ENCODE results near the gene STT3B. TPM values are rescaled to one million over a fixed set of nuclear protein-coding genes. Genes with fewer than 3 reads are reported as not detected.

The STT3B gene
- total RNA-seq, 1 experiment from 2014 or later: 202 TPM

DNA sequence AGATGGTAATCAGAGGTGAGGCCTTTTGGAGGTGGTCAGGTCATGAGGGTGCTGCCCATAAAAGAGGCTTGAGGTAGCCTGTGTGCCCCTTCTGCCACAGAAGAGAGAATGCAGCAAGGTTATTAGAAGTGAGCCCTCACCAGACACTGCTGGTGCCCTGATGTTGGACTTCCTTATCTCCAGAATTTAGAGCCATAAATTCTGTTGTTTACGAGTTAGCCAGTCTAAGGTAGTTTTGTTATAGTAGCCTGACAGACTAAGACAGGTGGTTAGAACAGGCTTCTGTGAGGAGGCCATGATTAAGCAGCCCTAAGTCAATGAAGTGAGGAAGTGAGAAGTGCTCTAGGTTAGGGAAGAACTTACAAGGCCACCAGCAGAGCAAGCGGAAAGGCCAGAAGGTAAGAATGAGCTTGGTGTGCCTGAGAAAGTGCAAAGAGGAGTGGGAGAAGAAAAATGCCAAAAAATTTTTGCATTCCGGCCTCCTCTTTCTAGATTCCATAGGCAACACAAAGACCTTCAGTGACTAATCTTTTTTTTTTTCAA, 44.2 kb upstream of the STT3B start:
- BruUV-seq (replicated peaks): no TSS peak
- no peaks in the 10 kb centered on the region for H3K4me1 Mint-ChIP-seq (ENCODE audit: low read depth, unreplicated experiment)
- intact Hi-C loops (cut with micrococcal nuclease; ENCODE audit: unreplicated experiment): no loop called here
- peaks cover 7% of the 10 kb centered on the region for H3K9me3 Mint-ChIP-seq (ENCODE audit: low read depth, unreplicated experiment)
- no peaks in the 10 kb centered on the region for H3K27me3 Mint-ChIP-seq (ENCODE audit: unreplicated experiment)
- TF ChIP-seq, protein P1, sequence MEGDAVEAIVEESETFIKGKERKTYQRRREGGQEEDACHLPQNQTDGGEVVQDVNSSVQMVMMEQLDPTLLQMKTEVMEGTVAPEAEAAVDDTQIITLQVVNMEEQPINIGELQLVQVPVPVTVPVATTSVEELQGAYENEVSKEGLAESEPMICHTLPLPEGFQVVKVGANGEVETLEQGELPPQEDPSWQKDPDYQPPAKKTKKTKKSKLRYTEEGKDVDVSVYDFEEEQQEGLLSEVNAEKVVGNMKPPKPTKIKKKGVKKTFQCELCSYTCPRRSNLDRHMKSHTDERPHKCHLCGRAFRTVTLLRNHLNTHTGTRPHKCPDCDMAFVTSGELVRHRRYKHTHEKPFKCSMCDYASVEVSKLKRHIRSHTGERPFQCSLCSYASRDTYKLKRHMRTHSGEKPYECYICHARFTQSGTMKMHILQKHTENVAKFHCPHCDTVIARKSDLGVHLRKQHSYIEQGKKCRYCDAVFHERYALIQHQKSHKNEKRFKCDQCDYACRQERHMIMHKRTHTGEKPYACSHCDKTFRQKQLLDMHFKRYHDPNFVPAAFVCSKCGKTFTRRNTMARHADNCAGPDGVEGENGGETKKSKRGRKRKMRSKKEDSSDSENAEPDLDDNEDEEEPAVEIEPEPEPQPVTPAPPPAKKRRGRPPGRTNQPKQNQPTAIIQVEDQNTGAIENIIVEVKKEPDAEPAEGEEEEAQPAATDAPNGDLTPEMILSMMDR (IDR thresholded peaks at IDR 0.05; ENCODE audit: unreplicated experiment): no peak
- H3K4me3 Mint-ChIP-seq (ENCODE audit: low read depth, unreplicated experiment): no peak overlapping the region
- no peaks in the 10 kb centered on the region for H3K36me3 Mint-ChIP-seq (ENCODE audit: insufficient read depth, unreplicated experiment)
- no peak overlapping the region for H3K27ac Mint-ChIP-seq (ENCODE audit: unreplicated experiment)
- CTCF ChIA-PET: interaction anchor here (0.7 kb wide), 1 partner anchor 613 kb away, joined by 3 read pairs; no protein-coding TSS in a partner anchor
- DNase-seq: no peak

DNA sequence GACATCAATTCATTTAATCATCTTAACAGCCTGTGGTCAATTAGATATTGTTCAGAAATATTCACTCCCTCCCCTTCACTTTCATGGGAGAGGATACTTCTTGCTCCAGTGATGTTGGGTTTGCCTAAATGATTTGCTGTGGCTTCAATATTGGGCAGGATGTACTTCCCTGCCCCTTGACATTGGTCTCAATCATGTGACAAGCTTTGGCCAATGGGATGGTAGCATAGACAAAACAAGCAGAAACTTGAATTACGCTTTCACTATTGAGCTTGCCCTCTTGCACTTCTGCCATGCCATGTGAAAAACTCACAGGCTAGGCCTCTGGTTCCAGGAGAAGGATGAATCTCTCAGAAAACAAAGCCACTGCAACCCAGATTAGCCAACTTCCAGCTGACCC, 42.2 kb upstream of the STT3B start:
- Mint-ChIP-seq H3K36me3 (ENCODE audit: insufficient read depth, unreplicated experiment) (no peaks in the 10 kb centered on the region), H3K9me3 (ENCODE audit: low read depth, unreplicated experiment) (peaks cover 7% of the 10 kb centered on the region), H3K4me1 (ENCODE audit: low read depth, unreplicated experiment) (no peaks in the 10 kb centered on the region), H3K27ac (ENCODE audit: unreplicated experiment) (no peak overlapping the region), H3K4me3 (ENCODE audit: low read depth, unreplicated experiment) (no peak overlapping the region), H3K27me3 (ENCODE audit: unreplicated experiment) (no peaks in the 10 kb centered on the region)
- CTCF ChIA-PET: no interaction called here
- intact Hi-C loops (cut with micrococcal nuclease; ENCODE audit: unreplicated experiment): no loop called here
- no peak for DNase-seq
- no TSS peak for BruUV-seq (replicated peaks)
- TF ChIP-seq, protein P1 (IDR thresholded peaks at IDR 0.05; ENCODE audit: unreplicated experiment): no peak

DNA sequence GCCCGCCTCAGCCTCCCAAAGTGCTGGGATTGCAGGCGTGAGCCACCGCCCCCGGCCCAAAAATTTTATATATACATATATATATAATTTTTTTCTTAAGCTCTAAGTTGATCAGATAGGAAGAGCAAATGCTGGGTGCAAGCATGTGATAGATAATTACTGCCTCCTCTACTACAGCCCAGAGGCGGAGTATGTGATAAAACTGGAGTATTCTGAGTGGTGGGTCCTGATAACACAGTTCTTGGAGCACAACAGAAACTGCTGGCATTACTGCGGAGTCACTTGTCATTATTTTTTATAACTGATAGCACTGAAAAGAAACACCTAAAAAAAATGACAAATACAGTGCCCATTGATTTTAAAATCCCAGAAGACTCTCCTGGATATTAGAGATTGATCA, 41.1 kb upstream of the STT3B start:
- intact Hi-C loops (cut with micrococcal nuclease; ENCODE audit: unreplicated experiment): no loop called here
- TF ChIP-seq, protein P1 (IDR thresholded peaks at IDR 0.05; ENCODE audit: unreplicated experiment): no peak
- Mint-ChIP-seq H3K4me1 (ENCODE audit: low read depth, unreplicated experiment) (no peaks in the 10 kb centered on the region), H3K9me3 (ENCODE audit: low read depth, unreplicated experiment) (peaks cover 7% of the 10 kb centered on the region), H3K4me3 (ENCODE audit: low read depth, unreplicated experiment) (no peak overlapping the region), H3K27me3 (ENCODE audit: unreplicated experiment) (no peaks in the 10 kb centered on the region), H3K27ac (ENCODE audit: unreplicated experiment) (no peak overlapping the region), H3K36me3 (ENCODE audit: insufficient read depth, unreplicated experiment) (no peaks in the 10 kb centered on the region)
- CTCF ChIA-PET: no interaction called here
- no TSS peak for BruUV-seq (replicated peaks)
- no peak for DNase-seq

DNA sequence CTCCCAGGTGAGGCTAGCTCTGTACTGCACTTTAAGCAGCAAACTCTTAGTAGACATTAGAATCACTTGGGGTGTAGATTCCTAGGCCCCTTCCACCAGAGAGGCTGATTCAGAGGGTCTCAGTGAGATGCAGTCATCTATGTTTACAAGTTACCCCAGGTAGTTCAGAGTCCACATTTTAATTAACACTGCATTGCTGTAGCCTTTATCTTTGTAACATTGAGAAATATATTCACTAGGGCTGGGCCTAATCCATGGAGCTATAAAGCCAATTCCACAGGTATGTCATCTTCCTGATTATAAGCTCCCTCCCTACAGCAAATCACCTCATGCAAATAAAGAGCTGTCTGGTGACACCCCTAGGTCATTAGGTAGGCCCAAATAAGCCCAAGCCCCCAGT, 39.6 kb upstream of the STT3B start:
- peaks cover 6% of the 10 kb centered on the region for H3K9me3 Mint-ChIP-seq (ENCODE audit: low read depth, unreplicated experiment)

More for the DNA sequence above, 39.6 kb upstream of the STT3B start:
- H3K27me3 Mint-ChIP-seq (ENCODE audit: unreplicated experiment): no peaks in the 10 kb centered on the region
- no peak overlapping the region for H3K4me3 Mint-ChIP-seq (ENCODE audit: low read depth, unreplicated experiment)
- CTCF ChIA-PET: no interaction called here
- no peak overlapping the region for H3K27ac Mint-ChIP-seq (ENCODE audit: unreplicated experiment)
- no peaks in the 10 kb centered on the region for H3K4me1 Mint-ChIP-seq (ENCODE audit: low read depth, unreplicated experiment)
- TF ChIP-seq, protein P1 (IDR thresholded peaks at IDR 0.05; ENCODE audit: unreplicated experiment): no peak
- no peak for DNase-seq
- BruUV-seq (replicated peaks): no TSS peak
- no peaks in the 10 kb centered on the region for H3K36me3 Mint-ChIP-seq (ENCODE audit: insufficient read depth, unreplicated experiment)
- intact Hi-C loops (cut with micrococcal nuclease; ENCODE audit: unreplicated experiment): no loop called here

Measured in Calu3 (cell line).